BJ (cell line): Measurements from ENCODE around the gene SREBF2. TPM values are rescaled to one million over a fixed set of nuclear protein-coding genes. Genes with fewer than 3 reads are reported as not detected.

ENCODE experiments used
- CTCF ChIA-PET: fragments of 350-600 bp; formaldehyde crosslinking; extraction: SDS; loops from one replicate; lab custom pipeline; 2021; ENCODE audit warnings: antibody characterized with exemption, inconsistent platforms; lab: Yijun Ruan, JAX
- POLR2A ChIA-PET: fragments of 300-600 bp; sonication (Branson Sonifier 250); formaldehyde crosslinking; extraction: SDS; loops from one replicate; lab custom pipeline; 2021; ENCODE audit warnings: antibody characterized with exemption; lab: Charles Lee
- DNase-seq: peaks from one replicate; pipeline ENCODE4 v3.0.0-alpha.2; 2011; ENCODE audit warnings: low read depth
- H3K27me3 ChIP-seq: 2 replicates; pipeline ENCODE4 v1.6.0; 2011; ENCODE audit warnings: low read length; ENCODE audit not compliant: control insufficient read depth, insufficient read depth
- H3K36me3 ChIP-seq: 2 replicates; pipeline ENCODE4 v1.5.1; 2011; ENCODE audit warnings: low read length; ENCODE audit not compliant: control insufficient read depth, insufficient read depth
- H3K4me3 ChIP-seq: 2 replicates; pipeline ENCODE4 v1.5.1; 2011; ENCODE audit warnings: low read depth, mild to moderate bottlenecking, control low read depth, low read length
- polyA plus RNA-seq: library from polyadenylated mRNA; depleted of rRNA; stranded (reverse); fragments of >200 nt; gene quantifications from 2 replicates; pipeline ENCODE4 v1.2.3, GENCODE V29; 2011
- TF ChIP-seq, protein P1 (sequence below): IDR thresholded peaks from 2 replicates; pipeline ENCODE4 v1.5.1; 2011; ENCODE audit warnings: low read depth, mild to moderate bottlenecking, control low read depth, inconsistent platforms, low read length, moderate library complexity; ENCODE audit not compliant: insufficient read depth

The SREBF2 gene
- polyA plus RNA-seq, 1 experiment: 26.2 TPM

GRCh38 chr22:41799486-41800347, 33.2 kb upstream of the SREBF2 start:
- TF ChIP-seq, protein P1, sequence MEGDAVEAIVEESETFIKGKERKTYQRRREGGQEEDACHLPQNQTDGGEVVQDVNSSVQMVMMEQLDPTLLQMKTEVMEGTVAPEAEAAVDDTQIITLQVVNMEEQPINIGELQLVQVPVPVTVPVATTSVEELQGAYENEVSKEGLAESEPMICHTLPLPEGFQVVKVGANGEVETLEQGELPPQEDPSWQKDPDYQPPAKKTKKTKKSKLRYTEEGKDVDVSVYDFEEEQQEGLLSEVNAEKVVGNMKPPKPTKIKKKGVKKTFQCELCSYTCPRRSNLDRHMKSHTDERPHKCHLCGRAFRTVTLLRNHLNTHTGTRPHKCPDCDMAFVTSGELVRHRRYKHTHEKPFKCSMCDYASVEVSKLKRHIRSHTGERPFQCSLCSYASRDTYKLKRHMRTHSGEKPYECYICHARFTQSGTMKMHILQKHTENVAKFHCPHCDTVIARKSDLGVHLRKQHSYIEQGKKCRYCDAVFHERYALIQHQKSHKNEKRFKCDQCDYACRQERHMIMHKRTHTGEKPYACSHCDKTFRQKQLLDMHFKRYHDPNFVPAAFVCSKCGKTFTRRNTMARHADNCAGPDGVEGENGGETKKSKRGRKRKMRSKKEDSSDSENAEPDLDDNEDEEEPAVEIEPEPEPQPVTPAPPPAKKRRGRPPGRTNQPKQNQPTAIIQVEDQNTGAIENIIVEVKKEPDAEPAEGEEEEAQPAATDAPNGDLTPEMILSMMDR: 0 out of 2 replicates have a peak, but pooled peaks have one; percentile 5
- CTCF ChIA-PET: interaction anchor here (1.1 to 3.3 kb wide), 6 partner anchors 18 to 141 kb away, joined by 3 to 18 read pairs (median 8); no protein-coding TSS in a partner anchor
- DNase-seq: no peak
- POLR2A ChIA-PET: interaction anchor here (0.5 kb wide), 1 partner anchor 418 kb away, joined by 3 read pairs; the partner anchor contains the start of gene TEF
- Histone ChIP-seq H3K36me3 (no peaks in the 10 kb centered on the region), H3K27me3 (no peaks in the 10 kb centered on the region), H3K4me3 (peak overlapping the region; percentile 79)

DNA sequence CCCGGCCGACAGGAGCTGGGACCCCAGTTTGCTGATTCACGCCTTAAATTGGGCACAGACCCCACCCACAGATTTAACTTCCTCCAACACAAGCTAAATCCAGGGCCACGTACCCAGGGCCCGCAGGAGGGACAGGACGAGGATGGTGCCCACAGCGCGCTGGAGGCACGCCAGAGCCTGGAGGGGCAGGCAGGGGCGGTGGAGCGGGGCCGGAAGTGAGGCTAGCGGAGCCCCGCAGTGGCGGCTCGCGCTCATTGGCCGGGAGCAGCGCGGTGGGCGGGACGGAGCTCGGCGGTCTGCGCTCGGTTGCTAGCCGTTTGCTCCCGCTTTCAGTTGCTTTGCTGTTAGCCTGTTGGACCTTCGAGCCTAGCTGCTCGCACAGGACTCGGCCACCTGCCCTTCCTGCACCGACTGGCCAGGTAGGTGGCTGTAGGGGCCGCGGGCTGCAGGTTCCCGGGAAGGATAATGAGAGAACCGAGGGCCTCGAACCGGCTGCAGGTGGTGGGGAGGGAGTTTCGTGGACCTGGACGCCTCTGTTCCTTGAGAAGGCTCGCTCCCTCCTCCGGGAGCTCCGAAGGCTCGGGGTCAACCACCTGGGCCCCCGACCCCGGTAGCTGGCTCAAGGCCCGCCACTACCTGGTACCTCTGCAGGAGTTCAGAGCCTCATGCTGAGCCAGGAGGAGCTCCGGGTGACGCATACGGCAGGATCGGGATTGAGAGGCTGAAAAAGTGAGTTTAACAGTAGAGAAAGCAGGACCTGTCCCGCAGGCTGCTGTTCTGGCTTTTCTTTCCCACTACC, 32.4 kb upstream of the SREBF2 start, which contains the start of gene CCDC134:
Gene CCDC134 (plus strand): TSS at position 332 of the 799 bp plus-strand sequence. CDS start 8,212 bp downstream, outside the sequence.
- CTCF ChIA-PET: interaction anchor here (1.1 to 3.3 kb wide), 7 partner anchors 19 to 140 kb away, joined by 3 to 18 read pairs (median 7); no protein-coding TSS in a partner anchor
- no peaks in the 10 kb centered on the region for H3K27me3 ChIP-seq
- peak within 1 kb of the TSS; percentile 79 for H3K4me3 ChIP-seq
- no peaks in the 10 kb centered on the region for H3K36me3 ChIP-seq
- TF ChIP-seq, protein P1: no peak
- DNase-seq: no peak
- POLR2A ChIA-PET: interaction anchor here (0.5 to 0.9 kb wide), 3 partner anchors 59 to 918 kb away, joined by 3 read pairs; partner anchors contain the start of gene TEF

GRCh38 chr22:41801147-41801819, 31.6 kb upstream of the SREBF2 start:
- Histone ChIP-seq H3K27me3 (no peaks in the 10 kb centered on the region), H3K36me3 (no peaks in the 10 kb centered on the region), H3K4me3 (peak overlapping the region; percentile 79)
- DNase-seq: no peak
- POLR2A ChIA-PET: interaction anchor here (0.9 kb wide), 1 partner anchor 58 kb away, joined by 3 read pairs; no protein-coding TSS in a partner anchor
- TF ChIP-seq, protein P1: no peak
- CTCF ChIA-PET: interaction anchor here (1.1 to 3.3 kb wide), 5 partner anchors 19 to 124 kb away, joined by 3 to 18 read pairs (median 4); no protein-coding TSS in a partner anchor

DNA sequence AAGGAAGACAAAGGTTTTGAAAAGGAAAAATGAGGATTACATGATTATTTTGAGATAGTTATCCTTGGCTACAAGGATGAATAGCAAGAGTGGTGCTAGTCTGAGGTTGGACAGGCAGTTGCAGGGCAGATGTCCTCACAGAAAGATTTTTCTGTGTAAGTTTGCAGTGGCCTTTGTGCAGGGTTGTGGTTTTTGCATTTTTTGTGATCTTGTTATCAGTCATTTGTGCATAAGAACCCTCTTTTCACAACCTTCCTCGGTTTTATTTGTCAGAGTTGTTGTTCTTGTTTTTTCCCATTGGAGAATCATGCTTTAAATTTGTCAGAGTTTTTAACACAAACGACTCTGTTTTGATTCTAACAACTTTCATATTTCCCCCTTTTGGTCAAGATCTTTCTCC, 31.0 kb upstream of the SREBF2 start:
- no peak for DNase-seq
- CTCF ChIA-PET: interaction anchor here (1.1 kb wide), 1 partner anchor 61 kb away, joined by 3 read pairs; no protein-coding TSS in a partner anchor
- TF ChIP-seq, protein P1: no peak
- H3K4me3 ChIP-seq: no peak overlapping the region
- POLR2A ChIA-PET: no interaction called here
- H3K36me3 ChIP-seq: no peaks in the 10 kb centered on the region
- no peaks in the 10 kb centered on the region for H3K27me3 ChIP-seq
